ENCODE measurements around the gene CHSY3.

CHSY3 gene

GRCh38 chr5:130104895-130105688 is 200.8 kb downstream of the CHSY3 start:
- TF ChIP-seq, protein P1, sequence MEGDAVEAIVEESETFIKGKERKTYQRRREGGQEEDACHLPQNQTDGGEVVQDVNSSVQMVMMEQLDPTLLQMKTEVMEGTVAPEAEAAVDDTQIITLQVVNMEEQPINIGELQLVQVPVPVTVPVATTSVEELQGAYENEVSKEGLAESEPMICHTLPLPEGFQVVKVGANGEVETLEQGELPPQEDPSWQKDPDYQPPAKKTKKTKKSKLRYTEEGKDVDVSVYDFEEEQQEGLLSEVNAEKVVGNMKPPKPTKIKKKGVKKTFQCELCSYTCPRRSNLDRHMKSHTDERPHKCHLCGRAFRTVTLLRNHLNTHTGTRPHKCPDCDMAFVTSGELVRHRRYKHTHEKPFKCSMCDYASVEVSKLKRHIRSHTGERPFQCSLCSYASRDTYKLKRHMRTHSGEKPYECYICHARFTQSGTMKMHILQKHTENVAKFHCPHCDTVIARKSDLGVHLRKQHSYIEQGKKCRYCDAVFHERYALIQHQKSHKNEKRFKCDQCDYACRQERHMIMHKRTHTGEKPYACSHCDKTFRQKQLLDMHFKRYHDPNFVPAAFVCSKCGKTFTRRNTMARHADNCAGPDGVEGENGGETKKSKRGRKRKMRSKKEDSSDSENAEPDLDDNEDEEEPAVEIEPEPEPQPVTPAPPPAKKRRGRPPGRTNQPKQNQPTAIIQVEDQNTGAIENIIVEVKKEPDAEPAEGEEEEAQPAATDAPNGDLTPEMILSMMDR (IDR thresholded peaks at IDR 0.05; ENCODE audit: low read depth, low read length), result no peak
- peak; percentile 18 to 63 for DNase-seq (ENCODE audit: low read depth in 2 of 2)
- no peak overlapping the region for H3K4me3 ChIP-seq (replicated peaks in 1 of 2; ENCODE audit: low read depth in 2 of 2, low read length in 2 of 2)

DNA sequence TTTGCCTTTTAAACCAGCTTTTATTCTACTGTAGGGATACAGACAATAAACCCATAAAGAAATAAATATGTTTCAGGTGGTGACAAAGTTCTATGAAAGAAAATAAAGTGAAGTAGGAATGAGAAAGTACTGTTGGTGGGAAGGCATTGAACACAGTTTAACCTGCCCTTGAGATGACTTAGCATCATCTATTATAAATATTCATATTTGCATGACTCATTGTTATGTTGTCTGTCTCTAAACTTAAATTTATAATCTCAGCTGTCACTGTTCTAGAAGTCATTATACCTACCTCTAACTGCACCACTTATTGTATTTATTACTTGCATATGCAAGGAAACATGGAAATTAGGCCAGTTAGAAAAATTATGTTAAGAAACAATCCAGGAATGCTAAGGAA is 202.2 kb downstream of the CHSY3 start:
- TF ChIP-seq, protein P1 (IDR thresholded peaks at IDR 0.05; ENCODE audit: low read depth, low read length), result no peak
- DNase-seq (ENCODE audit: low read depth in 2 of 2), result no peak
- H3K4me3 ChIP-seq (replicated peaks in 1 of 2; ENCODE audit: low read depth in 2 of 2, low read length in 2 of 2), result no peak overlapping the region

DNA sequence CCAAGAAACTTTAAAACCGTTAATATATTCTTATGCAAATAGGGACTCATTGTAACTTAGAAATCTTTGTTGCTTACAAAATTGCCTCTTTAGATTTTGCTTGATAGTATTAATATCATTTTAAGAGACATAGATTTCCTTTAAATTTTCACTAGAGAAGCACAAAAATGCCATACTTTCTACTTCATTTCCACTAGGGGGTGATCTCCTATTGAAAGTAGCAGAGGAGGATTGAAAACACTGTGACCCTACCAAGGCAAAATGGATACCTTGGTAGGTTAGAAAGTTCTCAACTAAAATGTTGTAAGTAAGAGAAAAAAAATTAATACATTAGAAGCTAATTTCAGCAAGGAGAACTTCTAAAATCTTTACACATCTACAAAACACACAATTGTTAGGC is 204.9 kb downstream of the CHSY3 start:
- peak; percentile 68 to 70 for DNase-seq (ENCODE audit: low read depth in 2 of 2)
- TF ChIP-seq, protein P1 (IDR thresholded peaks at IDR 0.05; ENCODE audit: low read depth, low read length), result peak; percentile 63
- H3K4me3 ChIP-seq (replicated peaks in 1 of 2; ENCODE audit: low read depth in 2 of 2, low read length in 2 of 2), result no peak overlapping the region

- DNase-seq (ENCODE audit: low read depth in 2 of 2), result peak; percentile 18 to 25
- TF ChIP-seq, protein P1 (IDR thresholded peaks at IDR 0.05; ENCODE audit: low read depth, low read length), result no peak
- H3K4me3 ChIP-seq (replicated peaks in 1 of 2; ENCODE audit: low read depth in 2 of 2, low read length in 2 of 2), result no peak overlapping the region
Observed at GRCh38 chr5:130110328-130110727, 206.1 kb downstream of the CHSY3 start.

DNA sequence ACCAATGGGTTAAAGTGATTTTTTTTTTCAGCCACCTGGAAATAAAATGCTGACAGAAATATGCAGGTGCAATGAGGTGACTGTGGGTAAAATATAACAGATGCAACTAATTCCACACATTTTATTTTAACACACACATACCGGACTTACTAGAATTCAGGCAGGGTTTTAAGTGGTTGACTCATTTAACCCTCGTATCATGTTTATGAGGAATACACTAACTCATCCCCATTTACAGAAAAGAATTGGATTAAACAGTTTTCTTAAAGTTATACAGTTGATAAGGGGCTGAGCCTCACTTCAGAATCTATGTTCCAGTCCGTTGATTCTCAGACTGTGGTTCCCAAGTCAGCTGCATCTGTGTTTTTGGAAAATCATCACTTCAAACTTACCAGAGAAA is 207.5 kb downstream of the CHSY3 start:
- DNase-seq (ENCODE audit: low read depth in 2 of 2), result no peak
- TF ChIP-seq, protein P1 (IDR thresholded peaks at IDR 0.05; ENCODE audit: low read depth, low read length), result no peak
- no peak overlapping the region for H3K4me3 ChIP-seq (replicated peaks in 1 of 2; ENCODE audit: low read depth in 2 of 2, low read length in 2 of 2)

DNA sequence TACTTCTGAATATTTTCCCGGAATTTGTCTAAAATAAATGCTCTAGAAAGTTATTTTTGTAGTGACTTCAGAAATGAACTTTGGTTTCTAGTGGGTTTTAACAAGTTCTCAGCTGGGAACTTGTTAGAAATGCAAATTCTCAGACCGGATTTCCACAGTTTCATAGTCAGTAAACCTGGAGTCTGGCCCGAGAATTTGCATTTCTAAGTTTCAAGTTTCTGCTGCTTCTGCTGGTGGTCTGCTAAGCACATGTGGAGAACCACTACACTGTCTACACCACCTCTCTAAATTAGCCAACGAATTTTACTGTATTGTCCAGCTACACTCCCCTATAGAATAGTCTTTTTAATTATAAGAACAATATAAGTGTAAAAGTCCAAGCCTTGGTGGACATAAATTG is 208.0 kb downstream of the CHSY3 start:
- TF ChIP-seq, protein P1 (IDR thresholded peaks at IDR 0.05; ENCODE audit: low read depth, low read length), result no peak
- no peak for DNase-seq (ENCODE audit: low read depth in 2 of 2)
- no peak overlapping the region for H3K4me3 ChIP-seq (replicated peaks in 1 of 2; ENCODE audit: low read depth in 2 of 2, low read length in 2 of 2)

Data from cardiac fibroblast (primary cell).